CD4-positive, alpha-beta T cell treated with Interleukin-17A for 1 hour (primary cell): ENCODE data around the gene NBEAL1.
"Not testable (repeated sequence)": the region's sequence is repeated elsewhere in the genome, so short reads cannot be mapped to it uniquely, and the experiment has no call there.

Experiments used
- DNase-seq: peaks from one replicate; pipeline ENCODE4 v3.0.0-alpha.2; 2020

NBEAL1 gene

DNA sequence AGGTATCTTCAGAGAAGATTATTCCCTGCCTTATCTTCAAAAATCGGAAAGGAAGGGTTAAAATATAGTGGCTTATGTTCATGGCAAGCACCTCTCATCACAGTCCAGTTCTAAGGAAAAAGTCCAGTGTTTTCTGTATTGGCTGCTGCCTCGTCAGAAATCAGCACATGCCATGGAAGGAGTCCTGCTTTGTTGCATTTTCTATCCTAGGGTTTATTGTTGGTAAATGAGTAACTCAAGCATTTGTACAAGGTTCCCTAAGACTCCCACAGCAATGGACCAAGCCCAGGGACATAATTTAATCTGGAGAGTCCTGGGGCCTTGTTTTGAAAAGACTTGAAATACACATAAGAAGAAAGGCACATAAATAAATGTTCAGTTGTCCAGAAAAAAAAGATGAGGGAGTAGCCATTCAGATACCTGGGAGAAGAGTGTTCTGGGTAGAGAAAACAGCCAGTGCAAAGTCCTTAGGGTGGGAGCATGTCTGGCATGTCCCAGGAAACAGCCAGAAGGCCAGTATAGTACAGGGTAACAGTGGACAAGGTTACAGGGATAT, 26.4 kb downstream of the NBEAL1 start:
- DNase-seq: no peak

GRCh38 chr2:203042178-203042577, 27.5 kb downstream of the NBEAL1 start:
- no peak for DNase-seq

DNA sequence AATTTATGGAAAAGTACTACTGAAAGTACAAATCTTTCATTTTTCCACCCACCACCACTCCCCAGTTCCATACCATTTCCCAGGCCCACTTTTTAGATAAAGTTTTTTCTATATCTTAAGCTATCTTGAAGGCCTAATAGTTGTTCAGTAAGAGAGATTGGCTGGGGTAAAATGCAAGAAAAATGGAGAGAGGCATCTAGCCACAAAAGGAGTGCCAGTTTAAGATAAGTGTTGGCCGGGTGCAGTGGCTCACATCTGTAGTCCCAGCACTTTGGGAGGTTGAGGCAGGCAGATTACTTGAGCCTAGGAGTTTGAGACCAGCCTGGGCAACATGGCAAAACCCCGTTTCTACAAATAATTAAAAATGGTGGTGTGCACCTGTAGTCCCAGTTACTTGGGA, 28.6 kb downstream of the NBEAL1 start:
- DNase-seq: no peak

DNA sequence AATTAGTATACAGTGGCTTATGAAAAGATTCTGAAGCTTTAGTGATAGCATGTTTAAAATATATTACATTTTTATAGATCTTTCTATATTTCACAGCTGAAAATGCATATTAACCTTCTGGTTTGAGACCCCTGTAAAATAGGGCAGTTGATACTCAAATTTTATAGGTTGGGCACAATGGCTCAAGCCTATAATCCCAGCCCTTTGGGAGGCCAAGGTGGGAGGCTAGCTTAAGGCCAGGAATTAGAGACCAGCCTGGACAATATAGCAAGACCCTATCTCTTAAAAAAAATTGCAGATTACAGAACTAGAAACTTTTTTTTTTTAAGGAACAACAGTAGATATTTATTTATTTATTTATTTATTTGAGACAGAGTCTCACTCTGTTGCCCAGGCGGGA, 31.2 kb downstream of the NBEAL1 start:
- DNase-seq: no peak

DNA sequence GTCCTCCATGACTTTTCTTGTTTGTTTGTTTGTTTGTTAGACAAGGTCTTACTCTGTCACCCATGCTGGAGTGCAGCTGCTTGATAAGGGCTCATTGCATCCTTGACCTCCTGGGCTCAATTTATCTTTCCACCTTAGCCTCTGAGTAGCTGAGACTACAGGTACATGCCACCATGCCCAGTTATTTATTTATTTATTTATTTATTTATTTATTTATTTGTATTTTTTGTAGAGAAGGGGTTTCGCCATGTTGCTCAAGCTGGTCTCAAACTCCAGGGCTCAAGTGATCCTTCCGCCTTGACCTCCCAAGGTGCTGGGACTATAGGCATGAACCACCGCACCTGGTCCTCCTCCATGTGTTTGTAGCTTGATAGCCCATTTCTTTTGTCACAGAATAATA, 37.9 kb downstream of the NBEAL1 start:
- DNase-seq: no peak

DNA sequence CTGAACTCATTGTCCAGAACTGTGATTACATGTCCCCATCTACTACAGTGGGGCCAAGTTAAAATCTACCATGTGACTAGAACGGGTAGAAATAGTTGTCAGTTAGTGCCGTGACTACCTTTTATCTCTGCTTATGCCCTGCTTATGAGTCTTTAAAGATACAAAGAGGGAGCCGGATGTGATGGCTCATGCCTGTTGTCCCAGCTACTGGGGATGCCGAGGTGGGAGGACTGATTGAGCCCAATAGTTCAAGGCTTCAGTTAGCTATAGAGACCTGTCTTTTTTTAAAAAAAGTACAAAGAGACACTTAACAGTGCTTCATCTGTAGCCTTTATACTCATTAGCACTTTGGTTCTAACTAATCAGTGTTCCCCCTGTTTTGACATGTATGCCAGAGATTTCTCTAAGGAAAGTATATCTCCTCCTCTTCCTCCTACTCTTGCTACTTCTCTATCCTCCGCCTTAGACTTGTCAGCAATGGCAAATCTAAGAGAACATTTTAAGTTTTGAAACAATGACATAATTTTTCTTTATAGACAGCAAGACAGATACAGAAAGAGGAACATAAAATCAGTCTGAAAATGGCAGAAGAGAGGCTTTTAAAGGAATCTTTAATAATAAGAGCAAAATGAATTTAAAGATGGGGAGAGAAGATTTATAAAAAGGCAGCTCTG, 45.0 kb downstream of the NBEAL1 start:
- no peak for DNase-seq

- no peak for DNase-seq
Observed at GRCh38 chr2:203061346-203061745, 46.7 kb downstream of the NBEAL1 start.

DNA sequence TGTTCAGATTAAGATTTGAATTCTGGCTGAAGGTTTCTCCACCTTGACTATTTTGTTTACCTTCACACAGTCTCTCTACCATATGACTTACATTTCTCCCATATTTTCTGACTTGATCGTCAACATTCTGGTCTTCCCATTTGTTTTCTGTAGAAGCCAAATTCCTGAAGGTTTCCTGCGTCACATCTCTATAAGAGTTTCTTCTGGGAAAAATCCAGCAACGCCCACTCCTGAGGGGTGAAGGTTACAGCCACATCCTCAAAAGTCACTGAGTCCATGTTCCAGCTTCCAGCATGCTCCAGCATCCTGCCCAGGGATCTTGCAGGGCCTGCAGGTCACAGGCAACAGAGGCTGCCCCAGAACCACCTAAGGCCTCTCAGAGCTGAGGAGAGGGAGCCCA, 47.5 kb downstream of the NBEAL1 start:
- no peak for DNase-seq

- not testable (repeated sequence) for DNase-seq
Observed at GRCh38 chr2:203066519-203067091, 51.9 kb downstream of the NBEAL1 start.

DNA sequence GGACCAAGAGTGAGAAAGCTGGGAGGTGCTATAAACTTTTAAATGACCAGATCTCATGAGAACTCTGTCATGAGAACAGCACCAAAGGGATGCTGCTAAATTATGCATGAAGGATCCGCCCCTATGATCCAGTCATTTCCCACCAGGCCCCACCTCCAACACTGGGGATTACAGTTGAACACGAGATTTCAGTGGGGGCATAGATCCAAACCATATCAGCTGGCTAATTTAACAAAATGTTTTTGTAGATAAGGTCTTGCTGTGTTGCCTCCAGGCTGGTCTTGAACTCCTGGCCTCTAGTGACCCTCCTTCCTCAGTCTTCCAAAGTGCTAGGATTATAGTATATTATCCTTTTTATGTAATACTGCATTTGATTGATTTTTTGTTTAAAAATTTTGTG, 56.0 kb downstream of the NBEAL1 start:
- no peak for DNase-seq

DNA sequence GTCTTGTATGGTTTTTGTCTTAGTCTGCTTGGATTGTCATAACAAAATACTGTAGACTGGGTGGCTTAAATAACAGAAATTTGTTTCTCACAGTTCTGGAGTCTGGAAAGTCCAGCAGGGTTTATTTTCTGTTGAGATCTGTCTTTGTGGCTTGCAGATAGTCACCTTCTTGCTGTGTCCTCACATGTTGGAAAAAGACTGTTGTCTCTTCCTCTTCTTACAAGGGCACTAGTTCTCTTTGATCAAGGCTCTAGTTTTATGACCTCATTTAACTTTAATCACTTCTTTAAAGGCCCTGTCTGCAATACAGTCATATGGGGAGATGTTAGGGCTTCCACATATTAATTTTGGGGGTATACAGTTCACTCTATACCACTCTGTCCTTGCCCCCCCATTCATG, 56.5 kb downstream of the NBEAL1 start:
- DNase-seq: no peak

DNA sequence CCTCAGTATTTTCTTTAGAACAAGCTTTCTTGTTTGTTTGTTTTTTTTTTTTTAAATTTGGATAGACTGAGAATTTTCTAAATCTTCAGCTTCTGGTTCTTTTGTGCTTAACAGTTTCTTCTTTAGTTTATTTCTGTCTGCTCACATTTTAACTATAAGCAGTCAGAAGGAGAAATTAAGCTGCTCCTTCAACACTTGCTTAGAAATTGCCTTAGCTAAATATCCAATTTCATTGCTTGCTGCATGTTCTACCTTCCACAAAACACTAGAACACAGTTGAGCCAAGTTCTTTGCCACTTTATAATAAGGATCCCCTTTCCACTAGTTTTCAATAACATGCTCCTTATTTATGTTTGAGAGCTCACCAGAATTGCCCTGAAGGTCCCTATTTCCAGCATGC, 57.7 kb downstream of the NBEAL1 start:
- DNase-seq: no peak

GRCh38 chr2:203077451-203077850, 62.8 kb downstream of the NBEAL1 start:
- no peak for DNase-seq

- no peak for DNase-seq
Observed at GRCh38 chr2:203080447-203081045, 65.9 kb downstream of the NBEAL1 start.

DNA sequence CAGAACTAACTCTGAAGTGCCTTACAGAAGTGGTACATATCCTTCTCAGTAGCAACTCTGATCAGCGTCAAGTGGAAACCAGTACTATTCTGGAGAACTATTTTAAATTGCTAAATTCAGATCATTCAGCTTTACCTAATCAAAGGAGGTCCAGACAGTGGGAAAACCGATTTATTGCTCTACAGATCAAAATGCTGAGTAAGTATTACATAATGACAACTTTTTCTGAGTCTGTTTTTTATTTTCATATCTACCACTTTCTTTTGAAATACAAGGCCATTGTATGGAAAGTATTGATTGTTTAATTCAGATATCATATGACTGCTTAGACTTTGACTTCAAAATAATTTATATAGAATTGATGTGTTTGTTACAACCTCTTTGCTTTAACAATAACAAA, 68.7 kb downstream of the NBEAL1 start:
- no peak for DNase-seq

GRCh38 chr2:203086381-203086780, 71.7 kb downstream of the NBEAL1 start:
- DNase-seq: not testable (repeated sequence)

GRCh38 chr2:203090721-203091120, 76.0 kb downstream of the NBEAL1 start:
- not testable (repeated sequence) for DNase-seq

GRCh38 chr2:203097735-203098134, 83.1 kb downstream of the NBEAL1 start:
- DNase-seq: no peak

DNA sequence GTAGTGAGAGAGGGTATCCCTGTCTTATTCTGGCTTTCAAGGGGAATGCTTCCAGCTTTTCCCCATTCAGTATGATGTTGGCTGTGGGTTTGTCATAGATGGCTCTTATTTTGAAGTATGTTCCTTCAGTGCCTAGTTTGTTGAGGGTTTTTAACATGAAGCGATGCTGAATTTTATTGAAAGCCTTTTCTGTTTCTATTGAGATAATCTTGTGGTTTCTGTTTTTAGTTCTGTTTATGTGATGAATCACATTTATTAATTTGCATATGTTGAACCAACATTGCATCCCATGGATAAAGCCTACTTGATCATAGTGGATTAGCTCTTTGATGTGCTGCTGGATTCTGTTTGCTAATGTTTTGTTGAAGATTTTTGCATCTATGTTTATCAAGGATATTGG, 87.7 kb downstream of the NBEAL1 start:
- DNase-seq: not testable (repeated sequence)

DNA sequence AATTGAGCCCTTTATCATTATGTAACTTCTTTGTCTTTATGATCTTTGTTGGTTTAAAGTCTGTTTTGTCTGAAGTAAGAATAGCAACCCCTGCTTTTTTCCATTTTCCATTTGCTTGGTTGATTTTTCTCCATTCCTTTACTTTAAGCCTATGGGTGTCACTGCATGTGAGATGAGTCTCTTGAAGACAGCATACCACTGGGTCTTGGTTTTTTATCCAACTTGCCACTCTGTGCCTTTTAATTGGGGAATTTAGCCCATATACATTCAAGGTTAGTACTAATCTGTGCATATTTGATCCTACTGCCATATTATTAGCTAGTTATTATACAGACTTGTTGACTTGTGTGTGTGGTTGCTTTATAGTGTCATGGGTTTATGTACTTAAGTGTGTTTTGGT, 89.6 kb downstream of the NBEAL1 start:
- no peak for DNase-seq

GRCh38 chr2:203105996-203106395, 91.3 kb downstream of the NBEAL1 start:
- DNase-seq: no peak

GRCh38 chr2:203110496-203110895, 95.8 kb downstream of the NBEAL1 start:
- not testable (repeated sequence) for DNase-seq

DNA sequence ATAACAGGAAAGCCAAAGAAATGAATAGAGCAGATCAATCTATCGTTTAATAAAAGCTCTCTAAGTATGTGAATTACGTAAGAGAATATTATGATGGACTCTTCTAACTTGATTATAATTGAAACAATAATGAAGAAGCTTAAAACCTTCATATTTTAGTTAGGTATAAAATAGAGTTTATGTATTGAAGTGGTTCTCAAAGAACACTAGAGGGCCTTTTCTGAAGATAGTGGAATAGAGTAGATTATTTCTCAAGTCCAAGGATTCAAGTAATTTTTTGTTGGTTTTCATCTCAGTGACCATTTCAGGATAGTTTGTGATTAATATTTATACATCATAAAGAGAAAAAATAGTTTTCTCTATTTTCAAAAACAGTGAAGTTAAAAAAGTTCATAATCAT, 97.7 kb downstream of the NBEAL1 start:
- no peak for DNase-seq

DNA sequence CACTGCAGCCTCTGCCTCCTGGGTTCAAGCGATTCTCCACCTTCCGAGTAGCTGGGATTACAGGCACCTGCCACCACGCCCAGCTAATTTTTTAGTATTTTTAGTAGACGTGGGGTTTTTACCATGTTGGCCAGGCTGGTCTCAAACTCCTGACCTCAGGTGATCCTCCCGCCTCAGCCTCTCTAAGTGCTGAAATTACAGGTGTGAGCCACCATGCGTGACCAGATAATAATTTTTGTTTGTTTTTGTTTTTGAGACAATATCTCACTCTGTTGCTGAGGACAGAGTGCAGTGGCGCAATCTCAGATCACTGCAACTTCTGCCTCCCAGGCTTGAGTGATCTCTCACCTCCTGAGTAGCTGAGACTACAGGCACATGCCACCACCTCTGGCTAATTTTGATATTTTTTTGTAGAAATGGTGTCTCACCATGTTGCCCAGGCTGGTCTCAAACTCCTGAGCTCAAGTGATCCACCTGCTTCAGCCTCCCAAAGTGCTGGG, 100.6 kb downstream of the NBEAL1 start:
- not testable (repeated sequence) for DNase-seq
